OCI-LY3 (cell line): ENCODE data around the gene MAN1A1.

Source experiments
- CTCF ChIP-seq: fragments of 200-600, 300-600 bp; sonication (generic); IDR thresholded peaks from 2 replicates; pipeline ENCODE4 v1.5.1; 2014; ENCODE audit warnings: antibody characterized with exemption, low read length, low read depth
- EZH2phosphoT487 ChIP-seq: fragments of 200-600 bp; shearing (Covaris generic); IDR thresholded peaks from 2 replicates; pipeline ENCODE4 v1.6.1; 2018; ENCODE audit warnings: antibody characterized with exemption, mixed run types, low read depth

- TF ChIP-seq CTCF = no peak
- TF ChIP-seq EZH2phosphoT487 = no peak
Measured at GRCh38 chr6:119313937-119314884, 35.4 kb downstream of the MAN1A1 start.
